ENCODE data around the gene SOX1.

DNA sequence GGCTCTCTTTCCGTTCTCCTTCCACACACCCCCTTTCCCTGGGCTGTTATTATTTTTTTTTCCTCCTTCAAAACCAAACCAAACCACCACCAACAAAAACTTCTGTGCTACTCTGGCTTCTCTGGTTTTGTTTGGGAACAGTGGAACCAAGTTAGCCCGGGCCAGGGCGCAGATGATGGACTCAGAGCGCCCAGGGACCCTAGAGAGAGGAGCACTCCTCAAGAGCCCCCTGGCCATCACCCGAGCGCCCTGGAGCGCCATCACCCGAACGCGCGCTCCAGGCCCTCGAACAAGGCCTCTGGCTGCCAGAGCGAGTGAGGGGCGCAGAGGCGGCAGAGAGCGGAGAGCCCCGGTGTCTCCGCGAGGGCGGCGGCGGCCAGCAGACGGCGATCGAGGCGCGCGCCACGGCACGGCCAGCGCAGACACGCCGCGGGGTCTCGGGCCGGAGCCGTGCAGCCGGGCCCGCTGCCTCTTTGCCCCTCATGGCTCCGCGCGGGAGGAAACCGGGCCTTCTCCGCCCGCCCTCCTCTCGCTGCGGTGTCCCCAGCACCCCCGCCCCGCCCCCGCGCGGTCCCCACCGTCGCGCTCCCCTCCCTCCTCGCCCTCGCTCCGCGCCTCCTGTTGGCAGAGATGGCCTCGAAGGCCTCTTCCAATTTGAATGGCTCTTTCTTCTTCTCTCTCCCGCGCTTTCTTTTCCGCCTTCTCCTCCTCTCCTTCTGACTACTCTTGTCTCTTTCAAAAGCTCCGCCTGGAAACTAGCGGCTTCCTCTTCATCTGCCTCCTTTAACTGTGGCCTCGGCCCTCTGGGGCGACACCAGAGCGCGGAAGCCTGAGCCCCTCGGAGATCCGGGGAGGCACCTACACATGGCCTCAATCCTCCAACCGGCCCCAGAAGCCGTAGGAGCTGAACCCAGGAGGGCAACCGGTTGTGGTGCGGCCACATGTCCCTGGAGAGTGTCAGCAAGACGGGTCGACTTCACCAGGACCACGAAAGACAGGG, 4.1 kb upstream of the SOX1 start:
- no peak for TF ChIP-seq POLR2AphosphoS5 (IDR thresholded peaks at IDR 0.05)
- TF ChIP-seq, protein P1, sequence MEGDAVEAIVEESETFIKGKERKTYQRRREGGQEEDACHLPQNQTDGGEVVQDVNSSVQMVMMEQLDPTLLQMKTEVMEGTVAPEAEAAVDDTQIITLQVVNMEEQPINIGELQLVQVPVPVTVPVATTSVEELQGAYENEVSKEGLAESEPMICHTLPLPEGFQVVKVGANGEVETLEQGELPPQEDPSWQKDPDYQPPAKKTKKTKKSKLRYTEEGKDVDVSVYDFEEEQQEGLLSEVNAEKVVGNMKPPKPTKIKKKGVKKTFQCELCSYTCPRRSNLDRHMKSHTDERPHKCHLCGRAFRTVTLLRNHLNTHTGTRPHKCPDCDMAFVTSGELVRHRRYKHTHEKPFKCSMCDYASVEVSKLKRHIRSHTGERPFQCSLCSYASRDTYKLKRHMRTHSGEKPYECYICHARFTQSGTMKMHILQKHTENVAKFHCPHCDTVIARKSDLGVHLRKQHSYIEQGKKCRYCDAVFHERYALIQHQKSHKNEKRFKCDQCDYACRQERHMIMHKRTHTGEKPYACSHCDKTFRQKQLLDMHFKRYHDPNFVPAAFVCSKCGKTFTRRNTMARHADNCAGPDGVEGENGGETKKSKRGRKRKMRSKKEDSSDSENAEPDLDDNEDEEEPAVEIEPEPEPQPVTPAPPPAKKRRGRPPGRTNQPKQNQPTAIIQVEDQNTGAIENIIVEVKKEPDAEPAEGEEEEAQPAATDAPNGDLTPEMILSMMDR (IDR thresholded peaks at IDR 0.05; ENCODE audit: poor library complexity, severe bottlenecking) = peak; percentile 73
- no peak for TF ChIP-seq EZH2 (IDR thresholded peaks at IDR 0.05; ENCODE audit: borderline replicate concordance, insufficient read depth, low read length, poor library complexity, severe bottlenecking)
- TF ChIP-seq EP300 (conservative IDR thresholded peaks at IDR 0.05; ENCODE audit: poor library complexity, severe bottlenecking) = no peak
- no peak for TF ChIP-seq TAF1 (IDR thresholded peaks at IDR 0.05; ENCODE audit: low read depth)
- peak; percentile 70 for TF ChIP-seq RAD21 (conservative IDR thresholded peaks at IDR 0.05)
- no peak for TF ChIP-seq REST (IDR thresholded peaks at IDR 0.05; ENCODE audit: borderline replicate concordance)
- no peak for TF ChIP-seq MXI1 (conservative IDR thresholded peaks at IDR 0.05; ENCODE audit: poor library complexity, severe bottlenecking)
- TF ChIP-seq SMC3 (conservative IDR thresholded peaks at IDR 0.05; ENCODE audit: poor library complexity) = peak; percentile 75
